IPS-18a (cell line): ENCODE data around the gene ZBED3.
"Not testable (repeated sequence)": the region's sequence is repeated elsewhere in the genome, so short reads cannot be mapped to it uniquely, and the experiment has no call there.

ENCODE experiments used
- H3K27ac ChIP-seq: one replicate; pipeline ENCODE4 v1.5.1; 2013; ENCODE audit warnings: low read length
- H3K27me3 ChIP-seq: one replicate; pipeline ENCODE4 v1.6.1; 2013; ENCODE audit warnings: mild to moderate bottlenecking, low read length; ENCODE audit not compliant: control insufficient read depth, insufficient read depth
- H3K36me3 ChIP-seq: one replicate; pipeline ENCODE4 v1.6.1; 2013; ENCODE audit warnings: low read depth, low read length; ENCODE audit not compliant: control insufficient read depth
- H3K4me1 ChIP-seq: one replicate; pipeline ENCODE4 v1.6.1; 2013; ENCODE audit warnings: low read depth, low read length; ENCODE audit not compliant: control insufficient read depth
- H3K4me3 ChIP-seq: one replicate; pipeline ENCODE4 v1.5.1; 2013; ENCODE audit warnings: low read length
- H3K9ac ChIP-seq: one replicate; pipeline ENCODE4 v1.6.1; 2013; ENCODE audit warnings: mild to moderate bottlenecking, low read length, moderate library complexity
- H3K9me3 ChIP-seq: one replicate; pipeline ENCODE4 v1.6.1; 2013; ENCODE audit warnings: low read depth, low read length; ENCODE audit not compliant: control insufficient read depth

The ZBED3 gene

GRCh38 chr5:77086689-77087483, at the start of gene ZBED3:
TSS of gene ZBED3 (minus strand) at chr5:77087285. CDS start at chr5:77077878, 9,407 bp downstream.
- Histone ChIP-seq H3K4me3 (peak within 1 kb of the TSS; percentile 71), H3K27ac (peak within 1 kb of the TSS; percentile 79)

GRCh38 chr5:77133061-77133758, 46.1 kb upstream of the ZBED3 start:
- Histone ChIP-seq H3K27ac (no peak overlapping the region), H3K27me3 (no peaks in the 10 kb centered on the region)

More at GRCh38 chr5:77086689-77087483, at the start of gene ZBED3:
- H3K4me1 ChIP-seq = peaks cover 17% of the 10 kb centered on the region
- H3K36me3 ChIP-seq = no peaks in the 10 kb centered on the region
- no peaks in the 10 kb centered on the region for H3K9me3 ChIP-seq
- no peaks in the 10 kb centered on the region for H3K27me3 ChIP-seq
- H3K9ac ChIP-seq = peak within 1 kb of the TSS; percentile 91

GRCh38 chr5:77131361-77131760, 44.3 kb upstream of the ZBED3 start:
- no peaks in the 10 kb centered on the region for H3K4me1 ChIP-seq
- H3K9ac ChIP-seq = no peak overlapping the region

More at GRCh38 chr5:77133061-77133758, 46.1 kb upstream of the ZBED3 start:
- H3K36me3 ChIP-seq = no peaks in the 10 kb centered on the region
- no peak overlapping the region for H3K4me3 ChIP-seq
- H3K4me1 ChIP-seq = no peaks in the 10 kb centered on the region
- no peaks in the 10 kb centered on the region for H3K9me3 ChIP-seq
- no peak overlapping the region for H3K9ac ChIP-seq

DNA sequence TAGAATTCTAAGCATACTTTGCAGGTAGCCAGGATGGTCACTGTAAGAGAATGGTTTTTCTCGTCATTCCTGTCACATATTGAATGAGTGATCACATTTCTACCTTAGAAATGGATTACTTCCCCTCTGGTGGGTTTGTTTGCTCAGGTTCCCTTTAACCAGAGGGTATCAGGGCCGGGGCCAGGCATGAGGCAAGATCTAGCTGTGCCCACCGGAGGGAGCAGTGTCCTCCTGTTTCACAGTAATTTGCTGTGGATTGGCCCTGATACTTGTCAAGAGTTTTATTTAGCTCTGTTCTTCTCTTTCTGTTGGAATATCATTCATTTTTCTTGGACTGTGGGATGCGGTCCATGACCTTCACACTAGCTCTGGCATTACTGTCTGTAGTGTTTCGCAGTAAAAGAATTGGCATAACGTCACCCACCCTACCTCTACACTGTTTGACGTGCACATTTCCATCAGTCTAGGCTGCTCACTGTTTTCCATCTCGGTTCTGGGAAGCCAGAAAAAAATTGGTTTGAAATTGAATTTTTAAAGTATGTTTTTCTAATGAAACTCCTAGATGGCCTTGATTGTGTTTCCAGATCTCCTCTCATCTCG, 42.4 kb upstream of the ZBED3 start:
- no peaks in the 10 kb centered on the region for H3K4me1 ChIP-seq
- H3K4me3 ChIP-seq = no peak overlapping the region
- H3K9me3 ChIP-seq = no peaks in the 10 kb centered on the region
- H3K27me3 ChIP-seq = no peaks in the 10 kb centered on the region
- no peak overlapping the region for H3K9ac ChIP-seq
- H3K36me3 ChIP-seq = no peaks in the 10 kb centered on the region
- H3K27ac ChIP-seq = no peak overlapping the region

More at GRCh38 chr5:77131361-77131760, 44.3 kb upstream of the ZBED3 start:
- Histone ChIP-seq H3K36me3 (no peaks in the 10 kb centered on the region), H3K4me3 (no peak overlapping the region), H3K27me3 (no peaks in the 10 kb centered on the region), H3K27ac (no peak overlapping the region), H3K9me3 (no peaks in the 10 kb centered on the region)

GRCh38 chr5:77128411-77129061, 41.5 kb upstream of the ZBED3 start:
- H3K27ac ChIP-seq = no peak overlapping the region
- no peaks in the 10 kb centered on the region for H3K9me3 ChIP-seq
- H3K27me3 ChIP-seq = no peaks in the 10 kb centered on the region
- H3K36me3 ChIP-seq = no peaks in the 10 kb centered on the region
- H3K9ac ChIP-seq = no peak overlapping the region
- H3K4me1 ChIP-seq = no peaks in the 10 kb centered on the region
- no peak overlapping the region for H3K4me3 ChIP-seq

DNA sequence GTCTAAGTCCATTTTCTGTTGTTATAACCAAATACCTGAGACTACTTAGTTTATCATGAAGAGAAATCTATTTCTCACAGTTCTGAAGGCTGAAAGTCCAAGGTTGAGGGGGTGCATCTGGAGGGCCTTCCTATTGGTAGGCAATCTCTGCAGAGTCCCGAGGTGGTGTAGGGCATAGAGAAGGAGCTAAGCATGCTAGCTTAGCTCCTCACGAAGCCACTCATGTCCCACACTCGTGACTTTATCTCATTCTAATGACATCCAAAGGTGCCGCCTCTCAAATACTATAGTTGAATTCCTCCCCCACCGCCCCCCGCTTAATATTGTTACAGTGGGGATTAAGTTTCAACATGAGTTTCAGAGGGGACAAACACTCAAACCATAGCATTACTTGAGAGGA, 36.0 kb upstream of the ZBED3 start:
- Histone ChIP-seq H3K36me3 (no peaks in the 10 kb centered on the region), H3K4me1 (no peaks in the 10 kb centered on the region), H3K9me3 (no peaks in the 10 kb centered on the region), H3K9ac (no peak overlapping the region), H3K27me3 (no peaks in the 10 kb centered on the region), H3K27ac (no peak overlapping the region), H3K4me3 (no peak overlapping the region)

DNA sequence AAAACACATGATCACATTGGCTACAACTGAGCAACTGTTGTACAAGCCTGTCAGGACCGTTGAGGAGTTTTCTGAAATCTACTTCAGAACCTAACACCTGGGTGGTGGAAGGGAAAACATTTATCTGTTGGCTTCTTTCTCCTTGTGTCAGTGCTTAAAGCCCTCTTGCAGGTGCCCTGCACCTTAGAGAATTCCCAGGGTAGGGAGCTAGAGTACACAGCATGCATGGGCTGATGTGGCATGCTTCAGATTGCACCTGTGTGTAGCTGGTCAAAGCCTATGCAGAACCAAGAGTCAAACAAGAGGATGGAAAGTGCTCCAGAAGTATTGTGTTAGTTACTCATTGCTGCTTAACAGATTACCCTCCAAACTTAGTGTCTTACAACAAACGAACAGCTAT, 33.6 kb upstream of the ZBED3 start:
- no peaks in the 10 kb centered on the region for H3K36me3 ChIP-seq
- H3K27me3 ChIP-seq = no peaks in the 10 kb centered on the region

DNA sequence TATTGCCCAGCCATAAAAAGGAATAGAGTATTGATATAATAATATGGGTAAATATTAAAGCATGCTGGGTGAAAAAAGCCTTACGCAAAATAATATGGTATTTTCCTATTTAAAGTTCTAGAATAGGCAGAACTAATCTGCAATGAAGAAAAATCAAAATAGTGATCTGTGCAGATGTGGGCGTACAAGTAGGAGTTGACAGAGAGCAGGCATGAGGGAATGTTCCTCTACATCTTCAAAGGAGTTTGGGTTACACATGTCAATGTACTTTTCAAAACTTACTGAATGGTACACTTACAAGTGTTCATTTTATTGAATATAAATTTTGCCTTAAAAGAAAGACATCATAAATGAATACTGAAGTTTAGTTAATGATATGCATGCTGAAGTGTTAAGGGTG, 33.0 kb upstream of the ZBED3 start:
- no peak overlapping the region for H3K27ac ChIP-seq
- H3K9me3 ChIP-seq = no peaks in the 10 kb centered on the region
- no peak overlapping the region for H3K9ac ChIP-seq
- H3K4me3 ChIP-seq = no peak overlapping the region
- no peaks in the 10 kb centered on the region for H3K36me3 ChIP-seq
- H3K4me1 ChIP-seq = no peaks in the 10 kb centered on the region
- no peaks in the 10 kb centered on the region for H3K27me3 ChIP-seq

More for the DNA sequence above, 33.6 kb upstream of the ZBED3 start:
- Histone ChIP-seq H3K9me3 (no peaks in the 10 kb centered on the region), H3K9ac (no peak overlapping the region), H3K27ac (no peak overlapping the region), H3K4me3 (no peak overlapping the region), H3K4me1 (no peaks in the 10 kb centered on the region)

GRCh38 chr5:77117161-77117560, 30.1 kb upstream of the ZBED3 start:
- H3K4me3 ChIP-seq = no peak overlapping the region
- no peak overlapping the region for H3K9ac ChIP-seq
- H3K27me3 ChIP-seq = no peaks in the 10 kb centered on the region
- H3K9me3 ChIP-seq = no peaks in the 10 kb centered on the region
- H3K36me3 ChIP-seq = no peaks in the 10 kb centered on the region
- H3K27ac ChIP-seq = no peak overlapping the region
- H3K4me1 ChIP-seq = no peaks in the 10 kb centered on the region

- not testable (repeated sequence) for H3K36me3 ChIP-seq, H3K27me3 ChIP-seq, H3K9ac ChIP-seq, H3K4me1 ChIP-seq, H3K27ac ChIP-seq, H3K9me3 ChIP-seq, H3K4me3 ChIP-seq
These were observed 19.9 kb upstream of the ZBED3 start for GRCh38 chr5:77107035-77107434.

GRCh38 chr5:77104813-77105212, 17.7 kb upstream of the ZBED3 start:
- Histone ChIP-seq H3K9ac (no peak overlapping the region), H3K27me3 (no peaks in the 10 kb centered on the region), H3K36me3 (peaks cover 6% of the 10 kb centered on the region), H3K27ac (no peak overlapping the region), H3K9me3 (no peaks in the 10 kb centered on the region), H3K4me1 (no peaks in the 10 kb centered on the region), H3K4me3 (no peak overlapping the region)
